Hepatocyte (in vitro differentiated cells): Measurements from ENCODE around the gene TMEFF2.

Experiments used
- CTCF ChIP-seq: fragments of 200-600 bp; sonication (generic); IDR thresholded peaks from 2 replicates; pipeline ENCODE4 v1.5.1; 2016; ENCODE audit warnings: antibody characterized with exemption, mild to moderate bottlenecking; ENCODE audit not compliant: poor library complexity
- EZH2phosphoT487 ChIP-seq: fragments of 200-600 bp; sonication (generic); IDR thresholded peaks from one replicate; pipeline ENCODE4 v1.6.1; 2018; ENCODE audit warnings: antibody characterized with exemption, mild to moderate bottlenecking, low read depth, moderate library complexity; ENCODE audit not compliant: unreplicated experiment, severe bottlenecking

- TF ChIP-seq CTCF: no peak
- TF ChIP-seq EZH2phosphoT487: no peak
These were observed 46.0 kb downstream of the TMEFF2 start for GRCh38 chr2:192148620-192149321.
